Activated B cell treated with CpG ODN at 0.5 μM for 24 hours (primary cell): Measurements from ENCODE around the gene DCLK2. TPM values are rescaled to one million over a fixed set of nuclear protein-coding genes. Genes with fewer than 3 reads are reported as not detected.

ENCODE experiments used
- ATAC-seq: fragments of 200-7000 bp; cut with Tn5 transposase; one replicate; pipeline ENCODE4 v1.10.0; 2021; ENCODE audit warnings: low read depth, mild to moderate bottlenecking, moderate library complexity
- CTCF ChIA-PET: fragments of 350-600 bp; sonication (Branson Sonifier 250); formaldehyde crosslinking; loops from one replicate; lab custom pipeline; 2021; ENCODE audit warnings: antibody characterized with exemption; lab: Charles Lee
- POLR2A ChIA-PET: fragments of 350-600 bp; sonication (Branson Sonifier 250); formaldehyde crosslinking; loops from one replicate; lab custom pipeline; 2021; ENCODE audit warnings: antibody characterized with exemption; lab: Charles Lee
- DNase-seq: peaks from one replicate; pipeline ENCODE4 v3.0.0; 2022
- H3K27ac Mint-ChIP-seq: one replicate; pipeline ENCODE4 v1.8.0; 2020; ENCODE audit warnings: mixed read lengths
- H3K27me3 Mint-ChIP-seq: one replicate; pipeline ENCODE4 v1.8.0; 2021; ENCODE audit warnings: mixed read lengths
- H3K36me3 Mint-ChIP-seq: one replicate; pipeline ENCODE4 v1.8.0; 2021; ENCODE audit warnings: low read depth, mixed read lengths
- H3K4me1 Mint-ChIP-seq: one replicate; pipeline ENCODE4 v1.8.0; 2021; ENCODE audit warnings: mixed read lengths
- H3K4me3 Mint-ChIP-seq: one replicate; pipeline ENCODE4 v1.8.0; 2020; ENCODE audit warnings: mild to moderate bottlenecking, mixed read lengths
- H3K9me3 Mint-ChIP-seq: one replicate; pipeline ENCODE4 v1.8.0; 2020; ENCODE audit warnings: mixed read lengths
- intact Hi-C: fragments of 100-400 bp; cut with micrococcal nuclease; formaldehyde crosslinking; loops from one replicate; pipeline ENCODE4 v1.15.1; 2024
- total RNA-seq: library from RNA; stranded (reverse); gene quantifications from 2 replicates; pipeline ENCODE4 v1.2.3, GENCODE V29; 2022
- TF ChIP-seq, protein P1 (sequence below): fragments of 200-600 bp; IDR thresholded peaks from one replicate; pipeline ENCODE4 v1.8.0; 2022; ENCODE audit warnings: antibody characterized with exemption, mild to moderate bottlenecking

Gene DCLK2
- total RNA-seq, 1 donor from 2014 or later: 3.4 TPM

DNA sequence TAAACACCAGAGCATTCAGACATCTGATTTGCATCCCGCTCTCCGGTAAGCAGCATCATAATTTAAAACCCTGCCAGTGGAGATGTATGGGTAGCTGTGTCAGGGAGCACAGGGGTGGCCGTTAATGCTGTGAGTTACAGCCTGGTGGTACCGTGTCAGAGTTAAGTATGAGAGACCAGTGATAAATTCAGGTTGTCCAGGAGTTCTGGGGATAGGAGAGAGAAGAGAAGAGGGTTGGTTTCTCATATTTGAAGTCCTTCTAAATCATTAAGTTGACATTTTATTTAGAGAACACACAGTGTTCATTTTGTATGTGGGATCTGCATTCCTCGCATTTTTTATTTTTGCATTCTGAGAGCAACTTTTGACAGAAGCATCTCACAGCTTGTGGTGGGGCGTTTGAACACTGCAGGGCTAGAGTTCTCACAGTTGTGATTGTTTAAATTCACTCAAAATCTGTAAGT, 157.6 kb downstream of the DCLK2 start:
- Mint-ChIP-seq H3K4me3 (no peak overlapping the region), H3K27me3 (peaks cover 2% of the 10 kb centered on the region), H3K4me1 (no peaks in the 10 kb centered on the region), H3K9me3 (no peaks in the 10 kb centered on the region), H3K27ac (no peak overlapping the region), H3K36me3 (no peaks in the 10 kb centered on the region)
- DNase-seq: no peak
- no peak for ATAC-seq
- ChIA-PET POLR2A (no interaction called here), CTCF (no interaction called here)
- intact Hi-C loops: no loop called here
- TF ChIP-seq, protein P1, sequence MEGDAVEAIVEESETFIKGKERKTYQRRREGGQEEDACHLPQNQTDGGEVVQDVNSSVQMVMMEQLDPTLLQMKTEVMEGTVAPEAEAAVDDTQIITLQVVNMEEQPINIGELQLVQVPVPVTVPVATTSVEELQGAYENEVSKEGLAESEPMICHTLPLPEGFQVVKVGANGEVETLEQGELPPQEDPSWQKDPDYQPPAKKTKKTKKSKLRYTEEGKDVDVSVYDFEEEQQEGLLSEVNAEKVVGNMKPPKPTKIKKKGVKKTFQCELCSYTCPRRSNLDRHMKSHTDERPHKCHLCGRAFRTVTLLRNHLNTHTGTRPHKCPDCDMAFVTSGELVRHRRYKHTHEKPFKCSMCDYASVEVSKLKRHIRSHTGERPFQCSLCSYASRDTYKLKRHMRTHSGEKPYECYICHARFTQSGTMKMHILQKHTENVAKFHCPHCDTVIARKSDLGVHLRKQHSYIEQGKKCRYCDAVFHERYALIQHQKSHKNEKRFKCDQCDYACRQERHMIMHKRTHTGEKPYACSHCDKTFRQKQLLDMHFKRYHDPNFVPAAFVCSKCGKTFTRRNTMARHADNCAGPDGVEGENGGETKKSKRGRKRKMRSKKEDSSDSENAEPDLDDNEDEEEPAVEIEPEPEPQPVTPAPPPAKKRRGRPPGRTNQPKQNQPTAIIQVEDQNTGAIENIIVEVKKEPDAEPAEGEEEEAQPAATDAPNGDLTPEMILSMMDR: no peak

DNA sequence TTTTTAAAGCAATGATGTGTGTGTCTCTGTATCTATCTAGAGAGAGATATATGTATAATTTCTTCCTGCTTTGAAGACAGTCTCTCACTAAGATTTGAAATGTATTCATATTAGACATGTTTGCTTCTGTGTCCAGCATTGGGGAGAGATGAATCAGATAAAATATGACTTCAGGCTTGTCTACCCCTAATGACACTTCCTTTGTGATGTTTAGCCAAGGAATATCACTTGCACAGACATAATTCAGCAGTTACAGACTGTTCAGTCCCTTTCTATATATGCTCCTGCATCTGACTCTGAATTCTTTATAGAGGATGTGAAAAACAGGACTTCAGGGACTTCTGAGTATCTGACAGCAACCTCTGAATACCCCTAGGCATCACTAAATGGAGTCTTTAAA, 158.4 kb downstream of the DCLK2 start:
- Mint-ChIP-seq H3K4me1 (no peaks in the 10 kb centered on the region), H3K27me3 (peaks cover 2% of the 10 kb centered on the region), H3K36me3 (no peaks in the 10 kb centered on the region), H3K27ac (no peak overlapping the region), H3K4me3 (no peak overlapping the region), H3K9me3 (no peaks in the 10 kb centered on the region)
- TF ChIP-seq, protein P1: no peak
- no peak for ATAC-seq
- CTCF ChIA-PET: no interaction called here
- intact Hi-C loops: no loop called here
- DNase-seq: no peak
- POLR2A ChIA-PET: no interaction called here

DNA sequence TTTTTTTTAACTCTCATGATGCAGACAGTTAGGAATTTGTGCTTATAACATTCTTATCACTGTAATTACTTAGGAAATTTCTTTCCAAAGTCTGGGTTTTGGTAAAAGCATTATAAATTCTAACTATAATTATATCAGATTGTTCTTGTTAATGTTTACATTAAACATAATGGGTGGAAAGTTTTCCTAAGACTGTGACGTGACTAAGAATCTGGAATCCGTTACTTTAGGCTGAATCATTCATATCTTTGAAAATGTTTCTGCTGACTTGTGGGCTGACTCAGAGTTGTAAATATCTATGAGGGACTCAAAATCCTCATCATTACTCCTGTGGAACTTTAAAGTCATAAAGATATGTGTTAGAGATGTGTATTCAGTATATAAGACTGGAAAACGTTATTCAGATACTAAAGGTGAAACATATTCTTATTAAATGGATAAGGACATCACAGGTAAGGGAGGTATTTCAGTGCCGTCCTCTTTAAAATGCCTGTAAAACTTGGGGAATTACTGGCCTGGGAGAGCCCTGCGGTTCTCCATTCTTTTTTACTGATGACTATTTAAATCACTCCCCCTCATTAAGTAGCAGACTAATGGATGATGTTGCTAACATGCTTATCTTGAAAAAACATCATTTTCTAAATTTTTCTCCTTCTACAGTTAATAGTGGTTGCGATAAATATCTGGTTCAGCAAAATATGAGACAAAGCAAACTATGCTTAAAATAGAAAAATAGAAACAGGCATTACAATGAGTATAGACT, 159.0 kb downstream of the DCLK2 start:
- TF ChIP-seq, protein P1: no peak
- H3K4me3 Mint-ChIP-seq: no peak overlapping the region
- H3K36me3 Mint-ChIP-seq: no peaks in the 10 kb centered on the region
- CTCF ChIA-PET: no interaction called here
- POLR2A ChIA-PET: no interaction called here
- no peaks in the 10 kb centered on the region for H3K4me1 Mint-ChIP-seq
- peaks cover 2% of the 10 kb centered on the region for H3K27me3 Mint-ChIP-seq
- no peak overlapping the region for H3K27ac Mint-ChIP-seq
- DNase-seq (no peak), ATAC-seq (no peak)
- intact Hi-C loops: no loop called here
- no peaks in the 10 kb centered on the region for H3K9me3 Mint-ChIP-seq

DNA sequence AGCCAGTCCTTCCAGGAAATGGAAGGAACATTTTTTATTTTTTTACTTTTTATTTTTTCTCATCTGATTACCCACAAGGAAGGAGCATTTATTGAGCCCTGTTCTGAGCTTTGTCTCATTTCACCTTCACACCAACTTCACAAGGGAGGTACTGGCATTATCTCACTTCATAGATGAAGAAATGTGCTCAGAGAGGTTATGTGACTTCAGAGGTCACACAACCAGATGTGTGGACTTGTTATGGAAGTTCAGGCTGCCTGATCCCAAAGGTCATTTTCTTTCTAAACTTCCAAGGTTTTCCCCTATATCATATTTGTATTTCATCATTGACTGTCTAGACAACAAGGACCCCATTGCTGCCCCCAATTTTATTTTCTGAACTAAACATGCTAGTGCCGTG, 160.3 kb downstream of the DCLK2 start:
- no peak for ATAC-seq
- Mint-ChIP-seq H3K27ac (no peak overlapping the region), H3K4me1 (no peaks in the 10 kb centered on the region), H3K27me3 (peaks cover 2% of the 10 kb centered on the region), H3K9me3 (no peaks in the 10 kb centered on the region), H3K36me3 (no peaks in the 10 kb centered on the region), H3K4me3 (no peak overlapping the region)
- CTCF ChIA-PET: no interaction called here
- no peak for DNase-seq
- intact Hi-C loops: no loop called here
- TF ChIP-seq, protein P1: no peak
- POLR2A ChIA-PET: no interaction called here

DNA sequence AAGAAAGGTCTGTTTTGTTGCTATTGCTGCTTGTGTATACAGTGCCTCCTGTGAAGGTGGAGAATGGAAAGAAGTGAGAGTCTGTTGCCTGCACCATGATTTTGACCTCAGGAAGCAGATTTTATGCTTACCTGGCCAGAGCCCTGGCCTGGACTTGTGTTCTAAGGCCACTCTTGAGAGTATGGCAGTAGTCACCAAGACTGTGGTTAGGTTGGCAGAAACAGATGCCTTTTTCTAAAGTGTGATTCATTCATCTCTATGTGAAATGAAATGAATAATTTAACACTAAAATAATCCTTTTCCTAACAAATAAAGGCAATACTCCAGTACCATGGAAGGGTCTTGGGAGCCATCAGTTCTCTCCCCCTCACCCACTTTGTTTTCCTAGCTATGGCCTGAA, 161.8 kb downstream of the DCLK2 start:
- no peak overlapping the region for H3K4me3 Mint-ChIP-seq
- CTCF ChIA-PET: no interaction called here
- POLR2A ChIA-PET: no interaction called here
- no peaks in the 10 kb centered on the region for H3K36me3 Mint-ChIP-seq
- no peak overlapping the region for H3K27ac Mint-ChIP-seq
- peaks cover 2% of the 10 kb centered on the region for H3K27me3 Mint-ChIP-seq
- TF ChIP-seq, protein P1: no peak
- DNase-seq: no peak
- ATAC-seq: no peak
- intact Hi-C loops: no loop called here
- H3K4me1 Mint-ChIP-seq: no peaks in the 10 kb centered on the region
- no peaks in the 10 kb centered on the region for H3K9me3 Mint-ChIP-seq
